Loucy (cell line): ENCODE data around the gene LMNTD2.

Experiments used
- CTCF ChIP-seq: fragments of 200-600 bp; sonication (generic); conservative IDR thresholded peaks from 2 replicates; pipeline ENCODE4 v1.5.1; 2014; ENCODE audit warnings: mild to moderate bottlenecking, antibody characterized with exemption, low read length
- EZH2phosphoT487 ChIP-seq: fragments of 200-600 bp; IDR thresholded peaks from 2 replicates; pipeline ENCODE4 v1.6.1; 2018; ENCODE audit warnings: antibody characterized with exemption, mild to moderate bottlenecking, moderate library complexity, borderline replicate concordance

GRCh38 chr11:608791-609251 lies 48.3 kb upstream of the LMNTD2 start:
- no peak for TF ChIP-seq CTCF
- TF ChIP-seq EZH2phosphoT487 = no peak
